ENCODE measurements around the gene HACE1. TPM values are rescaled to one million over a fixed set of nuclear protein-coding genes. Genes with fewer than 3 reads are reported as not detected.

HACE1 gene
- total RNA-seq, 4 donors from 2014 or later: 14.7 to 25.5 (median 22.5) TPM

DNA sequence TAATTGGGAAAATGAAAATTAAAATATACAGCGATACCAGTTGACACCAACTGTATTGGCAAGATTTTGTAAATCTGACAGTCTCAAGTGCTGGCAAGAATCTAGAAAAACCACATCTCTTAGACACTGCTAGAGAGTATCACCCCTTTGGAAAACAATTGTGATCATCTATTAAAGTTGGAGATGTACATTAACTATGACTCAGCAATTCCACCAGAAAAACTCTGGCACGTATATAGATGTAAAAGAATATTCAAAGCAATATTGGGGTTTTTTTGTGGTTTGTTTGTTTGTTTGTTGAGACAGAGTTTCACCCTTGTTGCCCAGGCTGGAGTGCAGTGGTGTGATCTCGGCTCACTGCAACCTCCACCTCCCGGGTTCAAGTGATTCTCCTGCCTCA is 142.9 kb downstream of the HACE1 start:
- 91 to 94% methylated on average over 4 of the region's 4 CpGs for WGBS, 2 donors (ENCODE audit: low coverage in 1 of 2)
- Histone ChIP-seq H3K36me3 (no peaks in the 10 kb centered on the region), H3K27ac (no peak overlapping the region), H3K9me3 (no peaks in the 10 kb centered on the region), H3K27me3 (no peaks in the 10 kb centered on the region), H3K4me3 (no peak overlapping the region), H3K4me1 (no peaks in the 10 kb centered on the region)
- ATAC-seq: no peak
- TF ChIP-seq POLR2A (IDR thresholded peaks at IDR 0.05) (no peak), POLR2AphosphoS5 (IDR thresholded peaks at IDR 0.05) (no peak), EP300 (IDR thresholded peaks at IDR 0.05) (no peak)
- TF ChIP-seq, protein P1, sequence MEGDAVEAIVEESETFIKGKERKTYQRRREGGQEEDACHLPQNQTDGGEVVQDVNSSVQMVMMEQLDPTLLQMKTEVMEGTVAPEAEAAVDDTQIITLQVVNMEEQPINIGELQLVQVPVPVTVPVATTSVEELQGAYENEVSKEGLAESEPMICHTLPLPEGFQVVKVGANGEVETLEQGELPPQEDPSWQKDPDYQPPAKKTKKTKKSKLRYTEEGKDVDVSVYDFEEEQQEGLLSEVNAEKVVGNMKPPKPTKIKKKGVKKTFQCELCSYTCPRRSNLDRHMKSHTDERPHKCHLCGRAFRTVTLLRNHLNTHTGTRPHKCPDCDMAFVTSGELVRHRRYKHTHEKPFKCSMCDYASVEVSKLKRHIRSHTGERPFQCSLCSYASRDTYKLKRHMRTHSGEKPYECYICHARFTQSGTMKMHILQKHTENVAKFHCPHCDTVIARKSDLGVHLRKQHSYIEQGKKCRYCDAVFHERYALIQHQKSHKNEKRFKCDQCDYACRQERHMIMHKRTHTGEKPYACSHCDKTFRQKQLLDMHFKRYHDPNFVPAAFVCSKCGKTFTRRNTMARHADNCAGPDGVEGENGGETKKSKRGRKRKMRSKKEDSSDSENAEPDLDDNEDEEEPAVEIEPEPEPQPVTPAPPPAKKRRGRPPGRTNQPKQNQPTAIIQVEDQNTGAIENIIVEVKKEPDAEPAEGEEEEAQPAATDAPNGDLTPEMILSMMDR (IDR thresholded peaks at IDR 0.05): no peak

DNA sequence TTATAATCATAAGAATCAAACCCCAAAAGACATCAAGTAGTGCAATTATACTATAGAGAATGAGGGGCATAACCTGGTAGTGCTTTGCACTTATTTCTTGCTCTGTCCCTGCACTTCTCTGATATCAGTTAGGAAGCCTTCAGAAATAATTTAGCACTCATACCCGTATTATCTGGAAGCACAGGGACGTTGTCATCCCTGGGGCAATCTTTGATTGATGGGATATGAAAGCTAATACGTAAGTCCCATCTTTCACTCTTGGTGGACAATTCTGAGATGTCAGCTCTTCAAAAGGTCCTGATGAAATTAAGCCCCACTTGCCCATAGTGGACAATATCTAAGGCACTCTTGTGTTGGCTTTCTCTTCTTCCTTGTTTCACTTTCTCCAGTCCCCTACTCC is 144.9 kb downstream of the HACE1 start:
- H3K27me3 ChIP-seq: no peaks in the 10 kb centered on the region
- H3K27ac ChIP-seq: no peak overlapping the region
- no peaks in the 10 kb centered on the region for H3K4me1 ChIP-seq
- no peak overlapping the region for H3K4me3 ChIP-seq
- no peak for TF ChIP-seq EP300 (IDR thresholded peaks at IDR 0.05)
- no peak for ATAC-seq
- 88% methylated on average over 3 of the region's 3 CpGs for WGBS, 2 donors (ENCODE audit: low coverage in 1 of 2)
- H3K9me3 ChIP-seq: no peaks in the 10 kb centered on the region
- H3K36me3 ChIP-seq: no peaks in the 10 kb centered on the region

GRCh38 chr6:104713982-104714381 is 145.7 kb downstream of the HACE1 start:
- Histone ChIP-seq H3K4me1 (no peaks in the 10 kb centered on the region), H3K27ac (no peak overlapping the region), H3K9me3 (no peaks in the 10 kb centered on the region), H3K27me3 (no peaks in the 10 kb centered on the region), H3K4me3 (no peak overlapping the region), H3K36me3 (no peaks in the 10 kb centered on the region)
- WGBS, 2 donors (ENCODE audit: low coverage in 1 of 2): 82 to 91% methylated on average over 2 of the region's 2 CpGs
- TF ChIP-seq EP300 (IDR thresholded peaks at IDR 0.05) (no peak), POLR2A (IDR thresholded peaks at IDR 0.05) (no peak), POLR2AphosphoS5 (IDR thresholded peaks at IDR 0.05) (no peak)
- TF ChIP-seq, protein P1 (IDR thresholded peaks at IDR 0.05): no peak
- ATAC-seq: no peak

- ATAC-seq: no peak
- Histone ChIP-seq H3K36me3 (no peaks in the 10 kb centered on the region), H3K27me3 (no peaks in the 10 kb centered on the region), H3K9me3 (no peaks in the 10 kb centered on the region), H3K4me1 (no peaks in the 10 kb centered on the region), H3K4me3 (no peak overlapping the region), H3K27ac (no peak overlapping the region)
- 50 to 80% methylated on average over 2 to 4 of the region's 4 CpGs for WGBS, 2 donors (ENCODE audit: low coverage in 1 of 2)
- TF ChIP-seq, protein P1 (IDR thresholded peaks at IDR 0.05): no peak
- no peak for TF ChIP-seq EP300 (IDR thresholded peaks at IDR 0.05)
- TF ChIP-seq POLR2AphosphoS5 (IDR thresholded peaks at IDR 0.05): no peak
- TF ChIP-seq POLR2A (IDR thresholded peaks at IDR 0.05): no peak
These were observed 148.3 kb downstream of the HACE1 start for GRCh38 chr6:104711371-104711770.

DNA sequence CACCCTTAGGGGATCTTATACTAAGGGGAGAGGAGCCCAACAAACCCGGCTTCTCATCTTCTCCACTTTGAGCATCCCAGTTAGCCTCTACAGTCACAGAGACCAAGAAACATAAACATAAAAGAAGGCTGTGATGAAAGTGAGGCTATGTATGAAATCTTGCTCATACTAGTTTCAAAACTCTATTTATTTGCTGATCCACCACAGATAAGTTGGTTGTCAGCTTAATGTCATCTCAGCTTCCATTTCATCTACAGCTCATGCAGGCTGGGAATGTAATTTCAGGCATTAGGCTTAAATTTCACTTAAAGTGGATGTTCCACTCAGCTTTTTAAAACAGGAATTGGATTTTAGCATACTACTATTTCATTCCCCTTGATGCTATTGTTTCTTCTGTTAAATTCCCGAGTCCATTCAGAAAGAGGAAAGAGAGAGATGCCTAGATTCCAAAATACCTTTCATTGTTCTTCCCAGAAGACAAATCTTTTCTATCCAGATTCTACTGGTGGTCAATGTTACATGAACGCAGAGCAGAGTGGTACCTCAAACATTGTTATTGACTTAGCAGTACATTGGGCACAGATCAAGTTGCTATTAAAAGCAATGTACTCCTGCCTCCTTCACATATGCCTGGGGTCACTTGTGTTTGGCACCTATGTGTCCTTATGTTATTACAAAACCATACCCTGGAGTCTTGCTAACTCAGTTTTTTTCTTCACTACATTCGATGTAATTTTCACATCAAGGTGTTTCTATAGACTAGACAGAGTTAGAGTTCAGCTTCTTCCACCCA is 149.0 kb downstream of the HACE1 start:
- Histone ChIP-seq H3K9me3 (no peaks in the 10 kb centered on the region), H3K4me1 (no peaks in the 10 kb centered on the region), H3K27ac (no peak overlapping the region), H3K4me3 (no peak overlapping the region), H3K27me3 (no peaks in the 10 kb centered on the region), H3K36me3 (no peaks in the 10 kb centered on the region)
- 84 to 85% methylated on average over 3 to 4 of the region's 4 CpGs for whole genome bisulfite sequencing, 2 donors (ENCODE audit: low coverage in 1 of 2)
- TF ChIP-seq EP300 (IDR thresholded peaks at IDR 0.05) (no peak), POLR2A (IDR thresholded peaks at IDR 0.05) (no peak), POLR2AphosphoS5 (IDR thresholded peaks at IDR 0.05) (no peak)
- TF ChIP-seq, protein P1 (IDR thresholded peaks at IDR 0.05): no peak
- no peak for ATAC-seq

All from gastroesophageal sphincter (tissue), 4 donors.